K562 (cell line): ENCODE results near the gene DNMT1. TPM values are rescaled to one million over a fixed set of nuclear protein-coding genes. Genes with fewer than 3 reads are reported as not detected.
A peak's percentile ranks its signal among the peaks of the same experiment; 100 is the strongest.

Experiments
- CBFA2T3 ChIP-seq: fragments of 450-650 bp; IDR thresholded peaks from 2 replicates; pipeline ENCODE4 v1.6.1; 2017
- DACH1 ChIP-seq: fragments of 450-650 bp; IDR thresholded peaks from 2 replicates; pipeline ENCODE4 v1.6.1; 2018; ENCODE audit not compliant: partially characterized antibody
- JUND ChIP-seq, 2 experiments: IDR thresholded peaks; 2 replicates in 1 of 2; 3 replicates in 1 of 2; pipeline ENCODE4 v1.6.1; 2011; ENCODE audit warnings: borderline replicate concordance in 2 of 2, low read depth in 2 of 2, low read length in 2 of 2, improper control_type of control experiment in 1 of 2, missing biosample characterization in 1 of 2, missing genetic modification characterization in 1 of 2, missing genetic modification reagents in 1 of 2
- KLF16 ChIP-seq: IDR thresholded peaks from 2 replicates; pipeline ENCODE4 v1.6.1; 2016; ENCODE audit warnings: antibody characterized with exemption
- MCM2 ChIP-seq: fragments of 450-650 bp; IDR thresholded peaks from 2 replicates; pipeline ENCODE4 v1.6.1; 2017; ENCODE audit warnings: low read depth, mild to moderate bottlenecking
- POLR2B ChIP-seq: fragments of 450-650 bp; IDR thresholded peaks from 2 replicates; pipeline ENCODE4 v1.6.1; 2018; ENCODE audit warnings: low read depth; ENCODE audit not compliant: partially characterized antibody
- POLR3G ChIP-seq: IDR thresholded peaks from 2 replicates; pipeline ENCODE4 v1.6.1; 2011; ENCODE audit not compliant: insufficient read length, insufficient replicate concordance; ENCODE audit errors: extremely low read depth
- SIX5 ChIP-seq, 2 experiments: IDR thresholded peaks; 2 replicates each; pipeline ENCODE4 v1.6.1; 2011; ENCODE audit warnings: low read length in 2 of 2, borderline replicate concordance in 1 of 2, low read depth in 1 of 2, mild to moderate bottlenecking in 1 of 2, moderate library complexity in 1 of 2; ENCODE audit not compliant: insufficient read depth in 1 of 2
- SMARCA5 ChIP-seq: fragments of 450-650 bp; IDR thresholded peaks from 2 replicates; pipeline ENCODE4 v1.6.1; 2016
- YY1 ChIP-seq, 3 experiments: IDR thresholded peaks; 2 replicates each; pipeline ENCODE4 v1.6.1; 2011; ENCODE audit warnings: low read length in 2 of 3, mild to moderate bottlenecking in 2 of 3, moderate library complexity in 2 of 3, borderline replicate concordance in 1 of 3, control low read depth in 1 of 3, low read depth in 1 of 3; ENCODE audit not compliant: insufficient read depth in 3 of 3, insufficient replicate concordance in 2 of 3, control insufficient read depth in 1 of 3, insufficient read length in 1 of 3; ENCODE audit errors: extremely low read depth in 1 of 3
- ZBTB1 ChIP-seq: sonication (generic); formaldehyde crosslinking; IDR thresholded peaks from 2 replicates; pipeline ENCODE4 v1.8.1; 2023; ENCODE audit warnings: missing genetic modification reagents, low read depth, mild to moderate bottlenecking, borderline replicate concordance
- ZEB2 ChIP-seq: fragments of 450-650 bp; IDR thresholded peaks from 2 replicates; pipeline ENCODE4 v1.6.1; 2016
- ZNF398 ChIP-seq: fragments of 250-450 bp; sonication (Bioruptor Pico); IDR thresholded peaks from 2 replicates; pipeline ENCODE4 v1.8.0; 2021; ENCODE audit warnings: moderate library complexity, mild to moderate bottlenecking, inconsistent platforms
- polyA plus RNA-seq, 8 experiments: library from polyadenylated mRNA; depleted of rRNA in 4 of 8; stranded (reverse) in 5 of 8; unstranded in 3 of 8; fragments of >200 nt; fragmentation: Nextera tagmentation in 2 of 8; fragmentation: Illumina TruSeq in 1 of 8; extraction: Ambion mirVana in 2 of 8; extraction: Trizol in 1 of 8; gene quantifications; 2 replicates each; pipeline versions ENCODE4 v1.2.1 to v1.2.3, GENCODE V29; 2011 to 2014; ENCODE audit warnings: inconsistent platforms in 1 of 8, missing spikeins in 1 of 8
- total RNA-seq, 7 experiments: library from RNA; depleted of rRNA in 6 of 7; stranded (reverse); fragments of >200 nt in 6 of 7; fragmentation: Illumina TruSeq in 2 of 7; extraction: Trizol in 2 of 7; gene quantifications; 2 replicates each; pipeline versions ENCODE4 v1.2.1 to v1.2.3, GENCODE V29; 2011 to 2021; ENCODE audit warnings: low replicate concordance in 1 of 7
- TF ChIP-seq, protein P1 (sequence below): fragments of 250-450 bp; sonication (Bioruptor Pico); IDR thresholded peaks from 2 replicates; pipeline ENCODE4 v1.4.0; 2020; ENCODE audit warnings: mild to moderate bottlenecking, moderate library complexity

Gene DNMT1
- total and polyA plus RNA-seq, 9 of the 15 experiments (the other 6 are each of a cell fraction or from before 2014, with no cell fraction given), result 80.1 to 271 (median 121) TPM

- TF ChIP-seq, protein P1, sequence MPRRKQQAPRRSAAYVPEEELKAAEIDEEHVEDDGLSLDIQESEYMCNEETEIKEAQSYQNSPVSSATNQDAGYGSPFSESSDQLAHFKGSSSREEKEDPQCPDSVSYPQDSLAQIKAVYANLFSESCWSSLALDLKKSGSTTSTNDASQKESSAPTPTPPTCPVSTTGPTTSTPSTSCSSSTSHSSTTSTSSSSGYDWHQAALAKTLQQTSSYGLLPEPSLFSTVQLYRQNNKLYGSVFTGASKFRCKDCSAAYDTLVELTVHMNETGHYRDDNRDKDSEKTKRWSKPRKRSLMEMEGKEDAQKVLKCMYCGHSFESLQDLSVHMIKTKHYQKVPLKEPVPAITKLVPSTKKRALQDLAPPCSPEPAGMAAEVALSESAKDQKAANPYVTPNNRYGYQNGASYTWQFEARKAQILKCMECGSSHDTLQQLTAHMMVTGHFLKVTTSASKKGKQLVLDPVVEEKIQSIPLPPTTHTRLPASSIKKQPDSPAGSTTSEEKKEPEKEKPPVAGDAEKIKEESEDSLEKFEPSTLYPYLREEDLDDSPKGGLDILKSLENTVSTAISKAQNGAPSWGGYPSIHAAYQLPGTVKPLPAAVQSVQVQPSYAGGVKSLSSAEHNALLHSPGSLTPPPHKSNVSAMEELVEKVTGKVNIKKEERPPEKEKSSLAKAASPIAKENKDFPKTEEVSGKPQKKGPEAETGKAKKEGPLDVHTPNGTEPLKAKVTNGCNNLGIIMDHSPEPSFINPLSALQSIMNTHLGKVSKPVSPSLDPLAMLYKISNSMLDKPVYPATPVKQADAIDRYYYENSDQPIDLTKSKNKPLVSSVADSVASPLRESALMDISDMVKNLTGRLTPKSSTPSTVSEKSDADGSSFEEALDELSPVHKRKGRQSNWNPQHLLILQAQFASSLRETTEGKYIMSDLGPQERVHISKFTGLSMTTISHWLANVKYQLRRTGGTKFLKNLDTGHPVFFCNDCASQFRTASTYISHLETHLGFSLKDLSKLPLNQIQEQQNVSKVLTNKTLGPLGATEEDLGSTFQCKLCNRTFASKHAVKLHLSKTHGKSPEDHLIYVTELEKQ (CRISPR knock-in tag), result no peak
- TF ChIP-seq DACH1 (no peak), POLR3G (no peak), POLR2B (no peak), MCM2 (no peak), CBFA2T3 (peak; percentile 58), SMARCA5 (no peak), SIX5 (IDR thresholded peaks at IDR 0.05; ENCODE audit: borderline replicate concordance in 1 of 2, insufficient read depth in 1 of 2, low read depth in 1 of 2, low read length in 2 of 2) (no peak), YY1 (IDR thresholded peaks at IDR 0.05; ENCODE audit: borderline replicate concordance in 1 of 3, control insufficient read depth in 1 of 3, extremely low read depth in 1 of 3, insufficient read depth in 3 of 3, insufficient read length in 1 of 3, insufficient replicate concordance in 2 of 3, low read depth in 1 of 3, low read length in 2 of 3) (no peak), ZEB2 (no peak), KLF16 (no peak), ZBTB1 (no peak), ZNF398 (no peak), JUND (IDR thresholded peaks at IDR 0.05; ENCODE audit: borderline replicate concordance, low read depth, low read length) (0 out of 2 replicates have a peak, but pooled peaks have one; percentile 19), JUND (tag; IDR thresholded peaks at IDR 0.05; ENCODE audit: borderline replicate concordance, low read depth, low read length) (no peak; the same call in 2 of the 3 replicates)
These were observed 89.9 kb downstream of the DNMT1 start (continued) for GRCh38 chr19:10104665-10105508.
